GM18867 (cell line): ENCODE results near the gene MDFI.

Experiments
- ATAC-seq: cut with Tn5 transposase; IDR thresholded peaks from one replicate; pipeline ENCODE4 v1.9.1; 2021; ENCODE audit warnings: mild to moderate bottlenecking, moderate library complexity; ENCODE audit not compliant: unreplicated experiment

Gene MDFI

GRCh38 chr6:41670703-41671360 lies 32.6 kb downstream of the MDFI start:
- no peak for ATAC-seq

- no peak for ATAC-seq
Measured at GRCh38 chr6:41671376-41671775, 33.1 kb downstream of the MDFI start.

DNA sequence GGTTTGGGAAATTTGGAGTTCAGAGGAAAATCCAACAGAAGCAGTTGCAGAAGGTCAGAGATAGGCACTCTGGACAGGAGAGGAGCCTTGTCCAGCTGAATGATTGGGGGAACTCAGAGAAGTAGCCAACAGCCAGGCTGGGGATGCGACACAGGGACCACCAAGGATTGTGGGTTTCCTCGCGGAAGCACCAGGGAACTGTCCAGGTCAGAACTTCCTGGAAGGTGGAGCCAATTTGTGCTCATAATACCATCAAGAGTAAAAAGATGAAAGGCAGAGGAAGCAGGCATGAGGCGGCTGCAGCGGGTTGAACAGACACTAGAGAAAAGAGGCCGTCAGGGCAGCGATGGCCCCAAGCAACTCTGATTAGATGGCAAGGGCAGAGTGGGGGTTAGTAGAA lies 33.7 kb downstream of the MDFI start:
- ATAC-seq = no peak

DNA sequence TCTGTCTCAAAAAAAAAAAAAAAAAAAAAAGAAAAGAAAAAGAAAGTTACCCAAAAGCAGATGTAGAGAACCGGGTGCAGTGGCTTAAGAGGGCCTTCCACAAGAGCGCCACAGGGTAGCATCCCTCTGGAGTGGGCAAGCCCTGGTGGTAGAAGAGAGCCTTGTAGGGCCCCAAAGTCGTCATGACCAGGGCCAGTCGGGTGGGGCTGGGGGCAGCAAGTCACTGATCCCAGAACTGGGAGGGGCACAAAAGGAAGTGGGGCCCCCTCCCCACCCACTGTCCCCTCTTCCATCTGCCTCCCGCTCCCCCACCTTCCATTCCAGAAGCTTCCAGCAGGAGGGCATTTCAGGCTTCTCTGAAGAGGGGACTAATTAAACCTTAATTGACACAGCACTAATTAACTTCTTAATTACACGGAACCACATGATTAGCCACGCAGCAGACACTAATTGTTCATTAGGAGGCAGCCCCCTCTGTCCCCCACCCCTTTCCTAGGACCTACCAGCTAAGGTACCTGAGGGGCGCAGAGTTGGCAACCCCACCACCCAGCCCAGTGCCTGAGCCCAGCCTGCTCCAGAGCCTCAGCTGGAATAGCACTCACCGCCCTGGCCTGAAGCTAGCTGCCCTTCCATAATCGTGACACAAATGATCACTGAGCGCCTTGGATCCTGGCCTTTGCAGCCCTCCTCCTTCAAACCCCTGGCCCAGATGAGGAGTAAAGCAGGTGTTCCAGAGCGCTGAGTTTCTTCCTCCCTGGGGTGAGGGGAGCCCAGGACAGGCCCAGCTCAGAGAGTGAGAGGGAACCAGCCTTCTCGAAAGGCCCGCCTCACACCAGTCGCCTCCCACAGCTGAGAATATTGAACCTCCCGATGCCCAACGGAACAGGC lies 34.8 kb downstream of the MDFI start:
- ATAC-seq = no peak

- ATAC-seq = no peak
Measured at GRCh38 chr6:41673704-41674000, 35.4 kb downstream of the MDFI start.

- ATAC-seq = no peak
Measured at GRCh38 chr6:41674231-41675000, 36.1 kb downstream of the MDFI start.

- no peak for ATAC-seq
Measured at GRCh38 chr6:41675176-41675775, 37.0 kb downstream of the MDFI start.

DNA sequence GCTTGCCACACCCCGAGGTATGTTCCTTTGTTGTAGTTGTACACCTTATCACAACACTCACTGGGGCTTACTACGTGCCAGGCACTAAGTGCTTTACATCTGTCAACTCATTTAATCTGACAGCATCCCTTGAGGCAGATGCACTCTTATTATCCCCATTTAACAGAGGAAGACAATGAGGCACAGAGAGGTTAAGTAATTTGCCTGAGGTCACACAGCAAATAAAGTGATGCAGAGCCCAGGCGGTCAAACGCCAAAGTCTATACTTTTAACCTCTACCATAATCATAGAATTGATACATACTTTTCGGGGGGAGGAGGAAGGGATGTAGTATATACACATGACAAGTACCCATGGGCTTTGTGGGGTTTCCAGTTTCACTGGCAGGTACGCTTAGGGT lies 37.7 kb downstream of the MDFI start:
- ATAC-seq = no peak

DNA sequence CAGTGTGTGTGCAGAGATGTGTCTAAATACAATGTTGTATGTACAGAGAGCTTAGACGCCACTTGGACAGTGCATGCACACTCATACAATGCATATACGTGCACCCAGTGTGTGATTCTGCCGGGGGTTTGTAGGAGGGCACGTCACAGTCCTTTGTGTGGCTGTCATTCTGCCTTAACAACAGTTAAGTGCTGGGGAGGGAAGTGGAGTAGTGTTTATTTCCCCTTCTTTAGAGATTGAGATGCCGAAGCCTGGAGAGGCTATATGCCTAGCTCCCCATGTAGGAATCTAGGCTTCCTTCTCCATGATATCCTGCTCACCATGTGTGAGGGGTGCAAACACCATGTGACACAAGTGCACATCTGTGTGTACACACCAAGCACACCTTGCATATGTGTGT lies 38.2 kb downstream of the MDFI start:
- ATAC-seq = no peak

DNA sequence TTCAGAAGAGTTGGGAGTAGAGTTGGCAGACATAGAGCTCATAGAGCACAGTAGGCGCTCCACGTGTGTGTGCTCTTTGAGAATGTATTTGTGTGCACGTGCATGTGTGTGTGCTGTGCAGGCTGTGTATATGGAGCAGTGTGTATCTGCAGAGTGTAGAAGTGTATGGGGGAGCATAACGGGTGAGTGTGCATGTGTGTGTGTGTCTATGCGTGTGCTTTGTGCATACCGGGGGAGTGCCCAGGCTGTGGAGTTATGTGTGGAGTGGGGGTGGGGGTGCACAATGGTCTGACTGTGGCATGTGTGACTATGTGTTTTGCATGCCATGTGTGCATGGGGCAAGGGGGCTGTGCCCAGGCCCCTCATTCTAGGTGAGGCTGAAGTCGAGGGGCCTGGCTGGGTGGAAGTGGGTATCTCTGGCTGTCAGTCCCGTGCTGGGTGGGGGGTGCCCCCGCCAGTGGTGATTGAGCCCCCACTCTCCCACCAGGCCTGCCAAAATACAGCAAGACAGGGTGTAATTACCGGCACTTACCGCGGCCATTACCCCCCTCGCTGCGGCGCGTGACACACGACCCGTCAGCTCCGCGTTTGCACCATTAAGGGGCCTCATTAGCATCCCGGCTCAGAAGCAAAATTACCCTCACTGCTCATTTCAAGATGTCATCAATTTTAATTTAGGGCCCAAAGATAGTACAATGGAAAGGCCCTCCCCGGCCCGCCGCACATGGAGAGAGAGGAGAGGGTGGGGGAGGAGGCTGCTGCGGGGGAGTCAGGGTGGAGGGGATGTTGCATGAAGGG lies 39.1 kb downstream of the MDFI start:
- ATAC-seq = no peak

DNA sequence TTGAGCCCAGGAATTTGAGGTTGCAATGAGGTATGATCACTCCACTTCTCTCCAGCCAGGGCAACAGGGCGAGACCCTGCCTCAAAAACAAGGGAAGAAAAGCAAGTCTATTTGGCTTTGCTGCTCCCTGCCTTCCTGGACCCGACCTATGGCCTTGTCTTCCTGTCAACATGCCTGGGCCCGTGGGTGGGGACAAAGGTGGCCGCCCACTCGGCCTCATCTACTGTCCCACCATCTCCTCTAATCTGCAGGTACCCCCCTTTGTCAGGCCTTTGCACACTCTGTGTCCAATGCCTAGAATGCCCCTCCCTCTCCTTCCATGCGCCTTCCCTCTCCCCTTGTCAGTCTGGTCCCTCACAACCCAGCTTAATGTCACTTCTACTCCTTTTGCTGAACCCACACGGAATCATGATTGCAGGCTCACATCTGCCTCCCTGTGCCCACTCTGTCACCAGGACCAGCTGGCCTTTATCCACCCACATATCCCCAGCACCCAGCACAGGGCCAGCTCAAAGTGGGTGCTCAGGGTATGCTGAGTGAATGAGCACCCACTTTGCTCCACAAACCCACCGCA lies 40.3 kb downstream of the MDFI start:
- ATAC-seq = no peak

- ATAC-seq = no peak
Measured at GRCh38 chr6:41679696-41680095, 41.4 kb downstream of the MDFI start.

DNA sequence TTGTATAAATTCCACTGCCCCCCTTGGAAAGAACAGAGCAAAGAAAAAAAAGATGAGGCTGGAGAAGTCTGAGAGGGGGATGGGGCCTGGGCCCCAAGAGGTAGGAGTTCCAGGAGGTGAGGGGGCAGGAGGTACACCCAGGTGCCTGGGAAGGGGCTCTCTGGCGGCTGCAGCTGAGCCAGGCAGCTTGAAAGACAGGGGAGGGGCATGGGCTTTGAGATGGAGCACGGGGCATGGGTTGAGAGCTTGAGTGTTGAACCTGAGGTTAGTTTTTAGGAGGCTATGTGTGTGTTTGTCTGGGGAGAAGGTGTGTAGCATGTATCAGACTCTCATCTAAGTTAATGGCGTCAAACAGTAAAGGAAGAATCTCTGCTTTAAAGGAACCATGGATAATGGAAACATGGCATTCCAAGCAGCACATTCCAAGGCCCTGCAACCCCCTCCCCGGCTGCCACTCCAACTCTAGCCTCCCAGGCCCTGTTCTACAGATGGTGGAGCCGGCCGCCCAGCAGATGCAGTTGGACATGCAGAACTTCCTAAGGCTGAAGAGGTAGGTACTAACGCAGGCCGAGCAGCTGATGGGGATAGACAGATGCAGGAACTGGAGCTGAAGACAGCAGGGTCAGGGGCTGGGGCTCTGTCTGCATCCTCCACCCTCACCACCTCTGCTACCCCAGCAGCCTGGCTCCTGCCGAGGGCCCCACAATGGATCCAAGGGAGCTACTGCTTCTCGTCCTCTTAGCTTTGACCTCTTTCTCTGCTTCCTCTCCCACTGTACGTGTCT lies 42.1 kb downstream of the MDFI start:
- no peak for ATAC-seq

DNA sequence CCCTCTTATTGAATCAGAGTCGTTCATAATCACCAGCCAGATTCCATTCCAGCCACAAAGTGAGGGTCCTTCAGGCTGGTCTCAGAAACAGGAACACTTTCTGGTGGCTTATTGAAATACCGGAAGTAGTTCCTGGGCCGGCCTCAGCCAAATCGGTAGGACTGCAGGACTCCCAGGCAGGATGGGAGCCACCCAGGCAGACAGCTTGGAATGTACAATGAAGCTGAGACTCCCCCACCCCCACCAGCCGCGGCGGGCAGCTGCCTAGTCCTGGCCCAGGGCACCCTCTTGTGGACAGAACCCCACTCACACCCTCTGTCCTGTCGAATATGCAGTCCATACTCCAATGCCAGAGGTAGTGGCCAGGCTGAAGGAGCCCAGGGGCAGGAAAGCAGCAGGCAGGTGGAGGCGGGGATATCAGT lies 43.8 kb downstream of the MDFI start:
- no peak for ATAC-seq

DNA sequence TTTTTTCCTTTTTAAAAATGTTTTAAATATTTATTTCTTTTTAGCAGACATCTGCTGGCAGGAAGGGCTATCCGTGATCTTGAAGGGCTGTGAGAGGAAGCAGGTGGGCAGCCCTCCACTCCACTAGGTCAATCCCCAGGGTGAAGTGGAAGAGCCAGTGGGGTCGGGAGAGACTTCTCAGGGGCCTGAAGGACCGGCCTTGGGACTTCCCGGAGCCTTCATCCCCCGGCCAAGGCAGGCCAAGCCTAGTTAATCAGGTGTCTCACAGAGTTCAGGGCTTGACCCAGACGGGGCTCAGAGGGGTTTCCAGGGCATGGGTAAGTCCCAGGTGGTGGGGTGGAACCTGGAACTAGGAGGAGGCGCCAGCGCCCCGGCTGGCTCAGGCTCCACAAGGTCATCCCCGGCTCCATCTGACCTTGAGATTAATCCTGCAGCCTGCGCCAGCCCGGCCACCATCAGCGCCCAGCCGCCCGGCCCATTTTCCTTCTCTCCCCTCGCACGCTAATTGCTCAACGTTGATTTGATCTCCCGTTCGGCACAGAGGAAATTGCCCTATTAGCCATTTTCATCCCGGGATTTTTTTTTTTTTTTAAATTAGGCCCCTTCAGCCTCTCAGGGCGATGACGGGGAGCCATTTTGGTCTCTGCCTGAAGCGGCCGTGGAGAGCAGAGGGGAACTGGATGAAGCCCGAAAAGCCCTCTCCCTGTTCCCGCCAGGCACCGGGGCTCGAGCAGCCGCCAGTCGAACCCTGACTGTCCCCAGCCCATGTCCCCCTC lies 44.4 kb downstream of the MDFI start:
- no peak for ATAC-seq

DNA sequence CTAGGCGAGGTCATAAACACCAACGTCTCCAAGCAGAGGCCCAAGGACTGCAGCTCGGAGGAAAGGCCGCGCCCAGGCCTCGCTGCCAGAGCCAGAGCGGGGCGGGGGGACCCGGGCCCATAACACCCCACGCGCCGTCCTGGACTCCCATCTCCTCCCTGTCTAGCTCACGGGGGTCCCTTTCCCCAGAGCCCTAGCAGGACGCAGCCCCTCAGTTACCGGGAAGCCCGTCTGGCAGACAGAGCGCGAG lies 44.9 kb downstream of the MDFI start:
- no peak for ATAC-seq

- ATAC-seq = no peak
Measured at GRCh38 chr6:41683523-41684310, 45.4 kb downstream of the MDFI start.
